Suppressor macrophage treated with lipopolysaccharide for 4 hours (primary cell): ENCODE results near the gene SGTA.
A peak's percentile ranks its signal among the peaks of the same experiment; 100 is the strongest.
"Not testable (repeated sequence)": the region's sequence is repeated elsewhere in the genome, so short reads cannot be mapped to it uniquely, and the experiment has no call there.

Experiments
- DNase-seq: peaks from one replicate; pipeline ENCODE4 v3.0.0-alpha.2; 2020

Gene SGTA

DNA sequence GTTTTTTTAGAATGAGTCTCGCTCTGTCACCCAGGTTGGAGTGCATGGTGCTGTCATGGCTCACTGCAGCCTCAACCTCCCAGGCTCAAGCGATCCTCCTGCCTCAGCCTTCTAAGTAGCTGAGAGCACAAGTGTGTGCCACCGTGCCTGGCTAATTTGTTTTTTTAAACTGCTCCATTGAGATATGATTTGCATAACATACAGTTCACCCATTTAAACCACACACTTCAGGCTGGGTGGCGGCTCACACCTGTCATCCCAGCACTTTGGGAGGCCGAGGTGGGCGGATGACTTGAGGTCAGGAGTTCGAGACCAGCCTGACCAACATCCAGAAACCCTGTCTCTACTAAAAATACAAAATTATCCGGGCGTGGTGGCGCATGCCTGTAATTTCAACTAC is 9.6 kb upstream of the SGTA start:
- not testable (repeated sequence) for DNase-seq

DNA sequence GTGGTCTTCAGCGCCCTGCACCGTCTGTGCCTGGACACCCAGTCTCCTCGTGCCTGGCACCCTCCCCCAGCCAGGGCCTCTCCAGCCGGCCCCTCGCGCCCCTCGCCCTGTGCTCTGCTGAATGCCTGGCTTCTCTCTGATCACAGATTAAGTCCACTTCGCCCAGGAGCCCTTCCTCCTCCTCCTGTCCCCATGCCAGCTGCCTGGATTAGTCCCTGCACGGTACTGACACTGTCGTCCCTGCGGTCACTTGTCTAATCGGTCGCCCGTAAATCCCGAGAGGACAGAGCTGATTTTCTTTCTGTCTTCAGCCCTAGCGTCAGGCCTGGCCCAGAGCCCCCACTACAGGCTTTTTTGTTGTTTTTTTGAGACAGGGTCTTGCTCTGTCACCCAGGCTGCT is 8.8 kb upstream of the SGTA start:
- no peak for DNase-seq

DNA sequence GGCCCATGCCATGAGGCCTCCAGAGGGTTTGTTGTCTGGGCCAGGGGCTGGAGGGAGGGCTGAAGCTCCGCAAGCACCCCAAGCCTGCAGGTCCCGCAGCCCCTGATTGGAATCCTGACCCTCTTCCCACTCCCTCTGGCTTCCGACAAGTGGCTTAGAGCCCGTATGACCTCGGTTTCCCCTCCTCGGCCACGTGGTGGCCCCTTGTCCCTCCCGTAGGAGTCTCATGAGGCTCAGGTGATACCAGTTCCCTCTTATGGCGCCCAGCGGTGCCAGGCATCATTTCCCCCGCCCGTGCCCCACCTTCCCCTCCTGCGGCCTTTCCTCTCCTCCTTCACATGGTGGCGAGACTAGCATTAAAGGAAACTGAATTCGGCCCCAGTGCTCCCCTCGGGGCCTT is 8.4 kb upstream of the SGTA start:
- DNase-seq: no peak

DNA sequence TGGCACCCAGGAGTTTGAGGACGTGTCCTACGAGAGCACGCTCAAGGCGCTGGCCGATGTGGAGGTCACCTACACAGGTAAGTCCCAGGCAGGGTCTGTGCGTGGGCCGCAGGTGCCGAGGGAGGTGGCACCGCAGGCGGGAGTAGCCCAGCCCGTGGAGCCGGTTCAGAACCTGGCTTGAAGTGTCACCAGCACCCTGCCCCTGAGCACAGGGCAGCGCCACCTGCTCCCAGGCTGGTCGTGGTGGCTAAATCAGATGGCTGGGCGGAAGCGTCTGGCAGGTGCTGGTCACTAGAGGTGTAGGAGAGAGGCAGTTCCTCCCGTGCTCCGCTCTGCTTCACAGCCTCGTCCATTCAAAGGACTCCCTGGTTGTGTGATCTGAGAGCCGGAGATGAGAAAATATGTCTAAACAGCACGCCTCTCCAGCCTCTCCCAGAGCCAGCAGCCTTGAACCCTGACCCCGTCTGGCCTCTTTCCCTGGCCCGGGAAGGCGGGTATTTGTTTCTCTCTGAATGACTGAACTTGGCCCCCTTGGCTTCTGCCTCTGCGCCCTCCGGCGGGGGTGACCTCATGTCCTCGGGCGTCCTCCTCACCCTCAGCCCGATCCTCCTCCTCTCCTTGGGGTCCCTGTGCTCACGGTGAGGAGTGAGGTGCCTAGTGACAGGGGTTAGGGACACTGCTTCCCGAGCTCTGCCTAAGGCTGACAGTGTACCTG is 7.6 kb upstream of the SGTA start:
- no peak for DNase-seq

DNA sequence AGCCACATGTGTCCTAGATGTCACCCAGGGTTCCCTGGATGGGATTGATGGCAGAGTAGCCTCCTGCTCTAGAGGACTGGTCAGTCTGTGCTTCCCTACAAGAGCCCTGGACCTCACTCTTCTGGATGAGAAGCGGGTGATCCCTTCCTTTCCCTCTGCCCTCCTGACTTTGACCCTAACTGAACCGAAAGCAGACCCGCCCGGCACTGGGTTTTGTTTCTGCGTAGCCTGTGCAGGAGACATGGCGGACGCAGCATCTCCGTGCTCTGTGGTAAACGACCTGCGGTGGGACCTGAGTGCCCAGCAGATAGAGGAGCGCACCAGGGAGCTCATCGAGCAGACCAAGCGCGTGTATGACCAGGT is 7.1 kb upstream of the SGTA start:
- no peak for DNase-seq

DNA sequence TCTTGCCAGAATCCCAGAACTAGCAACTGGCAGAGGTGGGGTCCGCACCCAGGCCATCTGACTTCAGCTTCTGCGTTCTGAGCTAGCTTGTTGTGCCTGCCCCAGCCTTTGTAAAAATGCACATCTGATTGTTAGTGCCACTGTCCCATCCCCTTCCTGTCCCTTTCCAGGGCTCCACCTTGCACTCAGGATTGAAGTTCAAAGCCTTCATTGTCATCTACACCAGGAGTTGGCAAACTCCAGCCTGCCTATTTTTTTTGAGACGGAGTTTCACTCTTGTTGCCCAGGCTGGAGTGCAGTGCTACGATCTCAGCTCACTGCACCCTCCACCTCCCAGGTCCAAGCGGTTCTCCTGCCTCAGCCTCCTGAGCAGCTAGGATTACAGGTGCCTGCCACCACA is 5.2 kb upstream of the SGTA start:
- DNase-seq: no peak

DNA sequence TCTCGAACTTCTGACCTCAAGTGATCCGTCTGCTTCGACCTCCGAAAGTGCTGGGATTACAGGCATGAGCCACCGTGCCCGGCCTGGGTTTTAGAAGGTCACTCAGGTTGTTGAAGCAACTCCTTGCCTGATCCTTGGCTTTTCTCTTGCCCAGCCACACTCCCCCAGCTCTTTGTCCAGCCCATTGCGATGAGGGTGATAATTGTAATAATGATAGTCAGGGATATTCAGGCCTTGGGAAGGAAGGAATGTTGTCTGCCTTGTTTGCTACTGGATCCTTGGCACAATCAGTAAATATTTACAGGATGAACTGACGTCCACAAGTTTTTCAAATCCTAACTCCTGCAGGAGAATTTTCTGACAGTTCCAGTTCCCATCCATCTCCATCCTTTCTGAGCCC is 4.0 kb upstream of the SGTA start:
- no peak for DNase-seq

DNA sequence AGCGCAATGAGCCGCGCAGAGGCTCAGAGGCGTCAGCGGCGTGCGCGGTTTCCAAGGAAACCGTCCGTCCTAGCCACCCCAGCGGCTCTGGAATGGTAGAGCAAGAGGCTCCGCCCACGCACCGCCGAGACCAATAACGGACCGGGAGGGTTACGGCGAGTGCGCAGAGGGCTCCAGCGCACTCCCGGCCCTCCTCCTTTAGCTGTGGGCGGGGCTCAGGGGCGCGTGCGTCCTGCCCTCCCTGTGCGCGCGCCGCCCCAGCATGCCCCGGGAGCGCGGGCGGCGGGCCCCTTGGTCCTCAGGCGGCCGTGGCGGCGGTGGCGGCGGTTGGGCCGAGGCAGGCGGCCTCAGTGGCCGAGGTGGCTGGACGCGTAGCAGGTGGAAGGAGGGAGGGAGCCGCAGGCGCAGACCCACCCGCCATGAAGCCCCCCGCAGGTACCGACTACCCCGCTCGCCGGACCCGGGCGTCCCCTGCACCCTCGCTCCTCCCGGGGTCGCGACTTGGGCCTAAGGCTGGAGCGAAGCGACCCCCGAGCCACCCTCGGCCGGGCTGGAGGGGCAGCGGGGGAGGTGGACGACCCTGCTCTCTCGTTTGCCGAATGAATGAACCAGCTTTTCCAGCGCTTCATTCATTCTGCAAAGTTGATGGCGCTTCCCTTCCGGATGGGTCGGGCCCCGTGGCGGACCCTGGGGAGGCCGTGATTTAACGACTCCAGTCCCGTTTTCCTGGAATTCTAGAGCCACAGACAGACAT is 2.3 kb upstream of the SGTA start, which contains the start of gene THOP1:
THOP1 (plus strand) TSS at position 260 of the 754 bp plus-strand sequence; CDS start at position 420, 160 bp downstream.
- DNase-seq: peak; percentile 100

DNA sequence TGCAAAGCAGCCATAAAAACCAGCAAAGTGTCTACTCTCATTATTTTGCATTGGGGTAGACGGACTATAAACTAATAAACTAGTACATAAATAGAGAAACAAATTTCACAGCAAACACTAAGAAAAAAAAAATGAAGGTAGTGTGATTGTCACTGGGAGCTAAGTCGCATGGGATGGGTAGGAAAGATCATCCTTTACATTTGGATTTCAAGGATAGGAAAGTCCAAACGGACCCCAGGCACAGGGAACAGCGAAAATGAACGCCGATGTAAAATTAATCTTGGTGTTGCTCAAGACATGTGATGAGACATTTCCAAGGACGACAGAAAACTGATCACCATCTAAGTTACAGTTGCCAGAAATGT is 690 bp upstream of the SGTA start:
- DNase-seq: no peak

DNA sequence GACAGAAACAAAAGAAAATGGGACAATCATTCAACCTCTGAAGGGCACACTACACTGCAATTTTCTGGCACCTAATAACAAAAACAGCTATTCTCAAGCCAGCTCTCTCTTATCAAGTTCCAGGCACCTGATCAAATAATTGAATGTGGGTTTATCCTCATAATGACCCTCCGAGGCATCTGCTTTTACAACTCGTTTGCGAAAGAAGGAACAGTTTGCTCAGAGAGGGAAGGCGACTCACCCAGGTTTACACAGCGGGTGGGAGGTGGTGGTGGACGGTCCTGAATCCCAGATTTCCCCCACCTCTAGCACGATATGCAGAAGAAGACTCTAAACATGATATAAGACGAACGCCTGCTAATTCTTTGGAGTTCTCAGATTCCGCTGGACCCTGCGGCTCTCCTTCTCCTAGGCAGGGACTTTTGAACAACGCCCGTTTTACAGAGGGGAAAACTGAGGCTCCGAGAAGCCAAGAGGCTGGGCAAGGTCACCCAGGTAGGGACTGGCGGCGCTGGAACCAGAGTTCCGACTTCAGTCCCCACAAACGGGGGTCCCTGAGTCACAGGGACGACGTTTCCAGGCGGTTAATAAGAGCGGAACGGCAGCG is 641 bp downstream of the SGTA start:
- DNase-seq: peak; percentile 40

DNA sequence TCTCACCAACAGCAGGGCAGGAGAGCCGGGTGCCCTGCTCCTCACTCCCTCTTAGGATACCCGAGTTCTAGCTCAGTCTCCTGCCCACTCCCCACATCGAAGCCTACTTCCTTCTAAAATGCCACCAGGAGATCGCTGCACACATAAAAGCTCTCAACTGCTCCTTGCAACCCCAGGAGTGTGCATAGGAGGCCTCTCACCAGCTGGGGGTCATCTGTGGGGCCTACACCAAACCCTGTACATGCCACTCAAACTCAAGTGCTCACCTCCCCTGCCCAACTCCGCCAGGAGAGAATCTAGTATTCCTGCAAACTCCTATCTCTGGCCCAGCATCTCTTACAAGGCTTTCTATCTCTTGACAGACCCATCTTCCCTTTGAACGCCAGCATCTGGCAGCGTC is 2.8 kb downstream of the SGTA start:
- DNase-seq: no peak

DNA sequence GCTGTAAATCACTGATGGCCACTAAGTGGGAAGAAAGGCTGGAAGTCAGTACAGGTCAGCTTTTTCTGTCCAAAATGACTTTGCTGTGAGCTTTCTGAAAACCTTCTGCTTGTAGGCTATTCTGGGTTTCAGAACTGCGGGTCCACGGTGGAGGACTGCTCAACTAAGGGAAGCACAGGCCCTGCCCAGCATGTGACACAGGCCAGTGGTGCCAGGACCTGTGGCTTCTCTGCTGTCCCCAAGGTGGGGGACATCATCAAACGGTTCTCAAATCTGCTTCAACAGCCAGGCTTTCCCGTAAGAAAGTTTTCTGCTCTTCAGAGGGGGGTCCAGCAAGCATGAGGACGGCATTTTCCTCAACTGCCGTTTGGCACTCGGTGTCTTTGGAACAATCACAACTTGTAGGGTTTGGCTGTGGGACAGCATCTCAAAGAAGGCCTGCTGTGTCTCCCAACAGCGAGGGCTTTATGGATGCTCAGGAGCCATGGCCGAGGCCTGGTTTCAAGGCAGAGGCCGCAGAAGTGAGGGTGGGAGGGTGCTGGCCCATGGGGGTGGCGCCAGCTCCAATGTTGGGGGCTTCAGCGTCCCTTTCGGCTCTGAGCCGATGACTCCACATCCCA is 3.8 kb downstream of the SGTA start:
- no peak for DNase-seq

DNA sequence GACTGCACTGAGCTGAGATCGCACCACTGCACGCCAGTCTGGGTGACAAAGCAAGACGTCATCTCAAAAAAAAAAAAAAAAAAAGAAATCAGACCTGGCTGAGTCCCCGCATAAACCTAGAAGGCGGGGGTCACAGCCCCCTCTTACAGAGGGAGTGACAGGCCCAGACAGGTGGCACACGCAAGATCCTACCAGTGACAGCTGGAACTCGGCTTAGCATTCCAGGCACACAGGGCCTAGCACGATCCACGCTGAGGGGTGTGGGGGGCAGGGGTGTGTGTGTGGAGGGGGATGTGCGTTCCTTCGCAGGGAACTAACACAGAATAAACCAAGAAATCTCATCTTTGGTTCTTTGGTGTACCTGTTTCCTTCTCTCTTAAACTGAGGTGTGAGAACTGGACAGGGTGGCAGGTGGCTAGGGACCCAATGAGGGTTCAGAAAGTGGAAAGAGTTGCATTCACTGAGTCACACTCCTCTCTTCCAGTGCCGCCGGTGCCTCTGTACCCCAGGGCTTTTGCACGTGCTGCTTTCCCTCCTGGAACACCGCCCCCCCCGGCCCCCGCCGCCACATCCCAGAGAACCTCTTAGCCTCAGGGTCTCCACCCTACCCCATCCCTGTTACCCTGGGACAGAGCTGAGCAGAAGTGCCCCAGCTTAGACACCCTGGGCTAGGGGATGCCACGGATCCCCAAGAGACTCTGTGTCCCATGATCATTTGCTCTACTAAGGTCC is 5.0 kb downstream of the SGTA start:
- no peak for DNase-seq

DNA sequence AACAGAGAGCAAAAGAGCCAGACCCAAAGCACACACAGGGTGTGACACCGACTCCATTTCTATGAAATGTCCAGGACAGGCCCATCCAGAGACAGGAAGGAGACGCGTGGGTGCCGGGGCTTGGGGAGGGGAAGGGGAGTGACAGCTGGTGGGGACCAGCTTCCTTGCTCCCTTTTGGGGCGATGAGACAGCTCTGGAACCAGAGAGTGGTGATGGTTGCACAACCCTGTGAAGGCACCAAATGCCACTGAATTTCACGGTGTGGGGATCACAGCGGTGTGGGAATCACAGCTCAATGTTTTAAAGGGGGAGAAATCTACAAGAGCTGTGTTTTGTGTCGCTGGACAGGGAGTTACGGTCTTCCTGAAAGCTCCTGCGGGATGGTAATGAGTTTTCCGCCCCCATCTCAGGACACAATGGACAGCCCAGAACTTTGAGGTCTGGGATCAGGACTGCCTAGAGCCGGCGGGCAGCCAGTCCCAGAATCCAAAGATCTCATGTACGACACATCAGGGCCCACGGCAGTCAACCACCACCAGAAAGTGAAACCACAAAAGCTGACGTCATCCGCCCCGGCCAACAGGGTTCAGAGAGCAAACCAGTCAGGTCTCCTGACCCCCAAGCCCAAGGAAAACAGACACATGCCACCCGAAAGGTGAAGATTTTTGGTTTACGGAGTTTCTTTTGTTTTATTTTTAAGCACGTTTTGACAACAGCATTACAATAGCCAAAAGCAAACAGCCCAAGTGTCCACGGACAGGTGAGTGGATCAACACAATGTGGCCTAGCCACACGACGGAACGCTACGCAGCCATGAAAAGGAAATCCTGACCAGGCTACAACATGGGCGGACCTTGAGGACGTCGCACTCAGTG is 7.3 kb downstream of the SGTA start:
- peak; percentile 95 for DNase-seq

DNA sequence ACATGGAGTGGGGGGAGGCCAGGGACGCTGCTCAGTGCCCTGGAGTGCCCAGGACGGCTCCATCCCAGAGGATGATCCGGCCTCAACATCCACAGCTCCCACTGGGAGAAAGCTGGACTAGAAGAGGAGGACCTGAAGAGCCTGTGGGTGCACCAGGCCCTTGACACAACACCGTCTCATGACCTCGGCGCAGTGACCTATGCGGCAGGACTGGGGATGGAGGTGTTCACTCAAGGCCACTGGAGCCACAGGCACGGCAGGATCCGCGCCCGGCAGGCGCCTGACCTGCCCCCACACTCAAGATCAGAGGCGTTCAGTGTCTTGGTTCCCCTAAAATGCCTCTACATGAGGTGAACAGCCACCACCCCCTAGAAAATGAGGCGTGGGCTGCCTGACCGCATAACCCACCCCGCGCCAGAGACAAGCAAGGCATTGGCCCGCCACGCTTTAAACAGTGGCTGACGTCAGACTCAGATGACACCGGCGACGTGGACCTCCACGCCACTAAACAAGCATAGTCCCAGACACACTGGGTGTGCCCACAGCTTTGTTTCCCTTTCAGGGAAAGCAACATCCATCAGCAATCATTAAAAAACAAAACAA is 8.0 kb downstream of the SGTA start:
- DNase-seq: peak; percentile 84

DNA sequence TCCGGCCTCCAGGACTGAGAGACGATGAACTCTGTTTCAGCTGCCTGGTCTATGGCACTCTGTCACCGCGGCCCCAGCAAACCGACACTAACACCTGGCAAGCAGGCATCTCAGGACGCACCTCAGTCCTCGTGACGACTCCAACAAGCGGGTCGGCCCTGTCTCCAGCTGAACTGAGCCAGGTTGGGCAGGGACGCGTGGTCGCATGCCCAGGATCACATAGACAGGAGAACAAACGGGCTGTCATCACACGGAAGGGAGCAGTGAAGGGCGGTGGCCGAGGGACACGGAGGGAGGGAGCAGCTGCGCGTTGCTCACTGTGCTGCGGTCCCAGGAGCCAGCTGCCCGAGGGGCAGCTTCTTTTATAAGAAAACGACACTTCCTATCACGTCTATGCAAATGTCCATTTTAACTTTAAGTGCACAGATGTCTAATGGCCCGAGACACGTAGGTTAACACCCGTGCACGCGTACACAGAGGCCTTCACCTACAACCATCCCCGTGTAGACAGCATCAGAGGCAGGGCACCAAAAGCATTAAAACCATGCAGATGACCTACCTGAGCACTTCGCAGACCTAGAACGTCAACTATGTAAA is 8.9 kb downstream of the SGTA start:
- no peak for DNase-seq

DNA sequence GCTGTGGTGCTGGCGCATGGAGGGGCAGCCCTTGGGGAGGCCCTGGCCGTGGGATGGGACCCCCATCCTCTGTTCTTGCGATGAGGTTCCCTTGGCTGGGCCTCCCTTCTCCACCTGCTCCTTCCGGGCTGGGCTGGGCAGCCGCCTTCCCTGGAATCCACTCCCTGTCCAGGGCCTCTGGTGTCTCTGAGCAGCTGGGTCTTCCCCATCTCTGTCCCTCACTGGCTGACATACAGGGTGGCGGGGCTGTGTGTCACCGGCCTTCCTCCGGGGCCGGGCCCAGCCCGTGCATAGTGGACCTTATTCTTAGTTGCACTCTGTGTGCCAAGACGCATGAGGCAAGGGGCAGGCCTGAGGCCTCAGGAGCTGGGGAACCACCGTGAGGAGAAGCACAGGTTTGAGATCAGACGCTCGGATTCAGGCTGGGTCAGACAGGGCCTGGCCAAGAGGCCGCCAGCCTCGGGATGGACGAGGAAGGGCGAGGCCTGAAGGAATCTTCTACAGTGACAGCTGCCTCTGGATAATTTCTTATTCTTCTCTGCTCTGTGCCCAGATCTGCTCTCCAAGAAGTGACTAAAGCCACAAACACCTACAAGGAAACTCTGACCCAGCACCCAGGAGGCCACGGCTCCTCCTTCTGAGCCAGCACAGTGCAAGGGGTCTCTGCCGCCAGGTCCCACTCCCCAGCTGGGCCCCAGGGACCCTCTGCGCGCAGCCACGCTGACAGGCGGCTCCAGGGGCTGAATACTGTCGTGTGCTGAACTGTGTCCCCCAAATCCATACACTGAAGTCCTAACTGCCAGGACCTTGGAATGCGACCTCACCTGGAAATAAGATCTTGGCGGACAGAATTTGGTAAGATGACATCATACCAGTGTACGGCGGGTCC is 11.0 kb downstream of the SGTA start:
- no peak for DNase-seq

DNA sequence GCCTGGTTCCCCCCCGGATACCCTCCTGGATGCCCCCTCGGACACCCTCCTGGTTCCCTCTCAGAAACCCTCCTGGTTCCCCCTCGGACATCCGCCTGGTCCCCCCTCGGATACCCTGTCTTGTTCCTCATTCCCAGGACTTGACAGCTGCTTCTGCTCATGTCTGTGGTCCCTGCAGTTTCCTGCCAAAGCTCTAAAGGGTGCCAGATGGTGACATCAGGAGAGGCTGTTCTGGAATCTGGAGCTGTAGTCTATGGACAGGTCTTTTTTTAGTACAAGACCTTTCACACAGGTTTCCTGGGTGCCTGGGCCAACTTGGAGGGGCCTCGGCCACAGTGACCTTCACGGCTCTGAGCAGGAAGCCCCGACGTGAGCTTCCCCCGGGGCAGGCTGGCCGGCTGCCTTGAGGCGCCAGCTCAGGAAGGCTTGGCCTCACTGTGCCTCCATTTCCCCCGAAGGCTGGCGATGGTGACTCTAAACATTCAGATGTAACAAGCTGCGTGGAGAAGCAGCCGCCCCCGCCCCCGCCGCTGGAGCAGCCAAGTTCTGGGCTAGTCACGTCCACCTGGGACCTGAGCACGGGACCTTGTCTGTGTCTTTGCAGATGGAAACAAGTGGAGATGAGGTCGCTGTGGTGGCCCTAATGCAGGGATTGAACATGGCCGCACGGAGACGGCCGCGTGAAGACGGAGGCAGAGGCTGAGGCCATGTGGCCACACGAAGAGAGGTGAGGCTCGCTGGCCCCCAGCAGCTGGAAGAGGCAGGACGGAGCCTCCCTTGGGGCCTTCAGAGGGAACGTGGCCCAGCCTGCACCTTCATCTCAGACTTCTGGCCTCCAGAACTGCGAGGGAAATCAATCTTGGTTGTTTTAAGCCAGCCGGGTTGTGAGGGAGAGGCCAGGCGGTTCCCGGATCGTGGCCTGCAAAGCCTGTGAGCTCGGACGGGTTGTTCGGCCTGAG is 12.7 kb downstream of the SGTA start:
- DNase-seq: peak; percentile 39

DNA sequence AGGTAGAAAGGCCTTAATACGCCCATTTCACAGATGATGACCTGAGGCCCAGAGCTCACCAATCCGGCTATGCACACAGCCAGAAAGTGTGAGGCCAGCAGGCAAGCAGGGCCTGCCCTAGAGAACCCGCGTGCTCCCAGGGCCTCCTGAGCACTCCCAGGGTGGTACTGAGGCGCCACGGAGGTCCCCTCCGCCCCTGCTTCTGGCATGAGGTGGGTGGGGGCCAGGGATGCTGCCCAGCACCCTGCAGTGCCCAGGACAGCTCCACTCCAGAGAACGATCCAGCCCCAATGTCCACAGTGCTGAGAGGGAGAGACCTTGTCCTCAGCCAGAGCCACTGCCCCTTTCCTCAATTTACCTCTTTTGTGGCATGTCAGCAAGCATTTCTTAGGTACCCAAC is 13.9 kb downstream of the SGTA start:
- no peak for DNase-seq
